ENCODE measurements around the gene THUMPD1.
A peak's percentile ranks its signal among the peaks of the same experiment; 100 is the strongest.

- TF ChIP-seq POLR2AphosphoS5 (IDR thresholded peaks at IDR 0.05; ENCODE audit: low read depth): peak; percentile 91
- no peak for TF ChIP-seq SPI1 (IDR thresholded peaks at IDR 0.05; ENCODE audit: borderline replicate concordance, low read depth)
- TF ChIP-seq CTCF (IDR thresholded peaks at IDR 0.05; ENCODE audit: insufficient read depth, low read length): no peak
- no peak for TF ChIP-seq REST (IDR thresholded peaks at IDR 0.05; ENCODE audit: insufficient replicate concordance, low read depth)
- no peak for TF ChIP-seq GABPA (IDR thresholded peaks at IDR 0.05; ENCODE audit: low read depth)
These were observed at the start of gene THUMPD1 for GRCh38 chr16:20741554-20742285.
